ENCODE results near the gene SLC39A2.
"Not testable (repeated sequence)": the region's sequence is repeated elsewhere in the genome, so short reads cannot be mapped to it uniquely, and the experiment has no call there.

DNA sequence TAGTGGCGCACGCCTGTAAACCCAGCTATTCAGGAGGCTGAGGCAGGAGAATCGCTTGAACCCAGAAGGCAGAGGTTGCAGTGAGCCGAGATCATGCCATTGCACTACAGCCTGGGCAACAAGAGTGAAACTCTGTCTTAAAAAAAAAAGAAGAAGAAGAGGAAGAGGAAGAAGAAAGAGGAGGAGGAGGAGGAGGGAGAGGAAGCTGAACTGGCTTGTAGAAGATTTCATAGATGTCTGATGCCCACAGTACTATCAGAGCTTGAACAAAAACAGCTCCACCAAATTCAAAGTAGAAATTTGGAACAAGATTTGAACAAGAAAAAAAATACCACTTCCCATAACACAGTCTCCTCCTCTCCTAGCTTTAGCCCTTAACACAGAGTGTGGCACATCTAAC, 13.4 kb upstream of the SLC39A2 start:
- TF ChIP-seq, protein P1, sequence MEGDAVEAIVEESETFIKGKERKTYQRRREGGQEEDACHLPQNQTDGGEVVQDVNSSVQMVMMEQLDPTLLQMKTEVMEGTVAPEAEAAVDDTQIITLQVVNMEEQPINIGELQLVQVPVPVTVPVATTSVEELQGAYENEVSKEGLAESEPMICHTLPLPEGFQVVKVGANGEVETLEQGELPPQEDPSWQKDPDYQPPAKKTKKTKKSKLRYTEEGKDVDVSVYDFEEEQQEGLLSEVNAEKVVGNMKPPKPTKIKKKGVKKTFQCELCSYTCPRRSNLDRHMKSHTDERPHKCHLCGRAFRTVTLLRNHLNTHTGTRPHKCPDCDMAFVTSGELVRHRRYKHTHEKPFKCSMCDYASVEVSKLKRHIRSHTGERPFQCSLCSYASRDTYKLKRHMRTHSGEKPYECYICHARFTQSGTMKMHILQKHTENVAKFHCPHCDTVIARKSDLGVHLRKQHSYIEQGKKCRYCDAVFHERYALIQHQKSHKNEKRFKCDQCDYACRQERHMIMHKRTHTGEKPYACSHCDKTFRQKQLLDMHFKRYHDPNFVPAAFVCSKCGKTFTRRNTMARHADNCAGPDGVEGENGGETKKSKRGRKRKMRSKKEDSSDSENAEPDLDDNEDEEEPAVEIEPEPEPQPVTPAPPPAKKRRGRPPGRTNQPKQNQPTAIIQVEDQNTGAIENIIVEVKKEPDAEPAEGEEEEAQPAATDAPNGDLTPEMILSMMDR (conservative IDR thresholded peaks at IDR 0.05): not testable (repeated sequence)
- TF ChIP-seq ZFX (IDR thresholded peaks at IDR 0.05): not testable (repeated sequence)

Data from C4-2B (cell line).